Measurements from ENCODE around the gene NAA80. TPM values are rescaled to one million over a fixed set of nuclear protein-coding genes. Genes with fewer than 3 reads are reported as not detected.
"Not testable (repeated sequence)": the region's sequence is repeated elsewhere in the genome, so short reads cannot be mapped to it uniquely, and the experiment has no call there.

Gene NAA80
- polyA plus RNA-seq, 1 of the 3 experiments (the other 2 are of a cell fraction) = 10.5 TPM

GRCh38 chr3:50314816-50315215, 15.6 kb upstream of the NAA80 start:
- no peak overlapping the region for H3K4me3 ChIP-seq (ENCODE audit: low read depth in 2 of 2, low read length in 1 of 2)
- H3K9me2 ChIP-seq = no peaks in the 10 kb centered on the region
- peaks cover 27% of the 10 kb centered on the region for H3K79me2 ChIP-seq (ENCODE audit: insufficient read depth)
- DNase-seq = no peak
- H2AFZ ChIP-seq (ENCODE audit: low read depth) = no peak overlapping the region
- H3K9ac ChIP-seq = no peak overlapping the region
- H4K20me1 ChIP-seq (ENCODE audit: insufficient read depth) = no peaks in the 10 kb centered on the region
- H3K36me3 ChIP-seq (replicated peaks in 1 of 2; ENCODE audit: control insufficient read depth in 1 of 2, insufficient read depth in 2 of 2, low read length in 1 of 2) = peaks cover 15 to 27% of the 10 kb centered on the region in 2 experiments
- no peak overlapping the region for H3K27ac ChIP-seq (ENCODE audit: low read depth in 2 of 2, low read length in 1 of 2)
- peaks cover 0 to 21% of the 10 kb centered on the region in 2 experiments; a peak in 1 of 4 replicates for H3K4me1 ChIP-seq (ENCODE audit: control insufficient read depth in 1 of 2, insufficient read depth in 2 of 2, low read depth in 1 of 2, low read length in 1 of 2)
- 100% methylated on average over 3 of the region's 4 CpGs for WGBS (ENCODE audit: low lambda C conversion rate)
- peaks cover 11% of the 10 kb centered on the region for H3F3A ChIP-seq (replicated peaks; ENCODE audit: insufficient read depth)
- ChIA-PET CTCF (interaction anchor here (0.8 to 1.0 kb wide), 2 partner anchors 9 to 123 kb away, joined by 3 read pairs; no protein-coding TSS in a partner anchor), POLR2A (interaction anchor here (1.0 to 1.5 kb wide), 3 partner anchors 13 to 254 kb away, joined by 4 read pairs; partner anchors contain the start of genes HEMK1, HYAL3, NAA80 and TUSC2)
- TF ChIP-seq FOSL2 (IDR thresholded peaks at IDR 0.05; ENCODE audit: borderline replicate concordance, low read depth) (no peak), SIN3A (IDR thresholded peaks at IDR 0.05; ENCODE audit: borderline replicate concordance, low read depth, low read length) (no peak), GABPA (IDR thresholded peaks at IDR 0.05; ENCODE audit: low read depth) (no peak), TCF12 (IDR thresholded peaks at IDR 0.05) (no peak), JUND (IDR thresholded peaks at IDR 0.05) (no peak), GATA2 (CRISPR knock-in tag; IDR thresholded peaks at IDR 0.05) (no peak), NFIC (IDR thresholded peaks at IDR 0.05; ENCODE audit: borderline replicate concordance) (no peak), CTCF (IDR thresholded peaks at IDR 0.05) (no peak), EZH2phosphoT487 (IDR thresholded peaks at IDR 0.05; ENCODE audit: borderline replicate concordance, low read depth) (no peak)
- no peak overlapping the region for H3K4me2 ChIP-seq
- H3K27me3 ChIP-seq (ENCODE audit: insufficient read depth) = no peaks in the 10 kb centered on the region
- no peaks in the 10 kb centered on the region for H3K9me3 ChIP-seq

GRCh38 chr3:50314342-50314741, 15.1 kb upstream of the NAA80 start:
- ChIA-PET CTCF (interaction anchor here (1.0 to 1.3 kb wide), 2 partner anchors 10 to 122 kb away, joined by 3 to 5 read pairs; no protein-coding TSS in a partner anchor), POLR2A (interaction anchor here (1.1 to 1.5 kb wide), 2 partner anchors 15 to 255 kb away, joined by 4 read pairs; partner anchors contain the start of genes HEMK1, HYAL3 and NAA80)
- 100% methylated on average over 1 of the region's 3 CpGs for WGBS (ENCODE audit: low lambda C conversion rate)
- Histone ChIP-seq H3K36me3 (replicated peaks in 1 of 2; ENCODE audit: control insufficient read depth in 1 of 2, insufficient read depth in 2 of 2, low read length in 1 of 2) (peaks cover 15 to 23% of the 10 kb centered on the region in 2 experiments), H3K4me1 (ENCODE audit: control insufficient read depth in 1 of 2, insufficient read depth in 2 of 2, low read depth in 1 of 2, low read length in 1 of 2) (peaks cover 0 to 16% of the 10 kb centered on the region in 2 experiments; a peak in 1 of 4 replicates), H3K27me3 (ENCODE audit: insufficient read depth) (no peaks in the 10 kb centered on the region), H4K20me1 (ENCODE audit: insufficient read depth) (no peaks in the 10 kb centered on the region), H3K4me2 (no peak overlapping the region), H2AFZ (ENCODE audit: low read depth) (no peak overlapping the region), H3K79me2 (ENCODE audit: insufficient read depth) (peaks cover 22% of the 10 kb centered on the region), H3K4me3 (ENCODE audit: low read depth in 2 of 2, low read length in 1 of 2) (no peak overlapping the region), H3F3A (replicated peaks; ENCODE audit: insufficient read depth) (peaks cover 14% of the 10 kb centered on the region), H3K9ac (no peak overlapping the region), H3K27ac (ENCODE audit: low read depth in 2 of 2, low read length in 1 of 2) (no peak overlapping the region), H3K9me2 (no peaks in the 10 kb centered on the region), H3K9me3 (peaks cover 1% of the 10 kb centered on the region; the same call in 1 of the 2 replicates)
- TF ChIP-seq GATA2 (CRISPR knock-in tag; IDR thresholded peaks at IDR 0.05) (no peak), NRF1 (IDR thresholded peaks at IDR 0.05; ENCODE audit: low read depth, low read length) (no peak), RXRA (IDR thresholded peaks at IDR 0.05; ENCODE audit: borderline replicate concordance, low read depth) (no peak)
- DNase-seq = no peak

- H3K9me3 ChIP-seq; H3K4me3 ChIP-seq (ENCODE audit: low read depth in 2 of 2, low read length in 1 of 2); H2AFZ ChIP-seq (ENCODE audit: low read depth); H4K20me1 ChIP-seq (ENCODE audit: insufficient read depth); H3K27ac ChIP-seq (ENCODE audit: low read depth in 2 of 2, low read length in 1 of 2); H3K79me2 ChIP-seq (ENCODE audit: insufficient read depth); CTCF ChIA-PET; H3K27me3 ChIP-seq (ENCODE audit: insufficient read depth); H3K9me2 ChIP-seq; POLR2A ChIA-PET; H3K9ac ChIP-seq; H3K4me1 ChIP-seq (ENCODE audit: control insufficient read depth in 1 of 2, insufficient read depth in 2 of 2, low read depth in 1 of 2, low read length in 1 of 2); DNase-seq; H3K4me2 ChIP-seq: not testable (repeated sequence)
- H3F3A ChIP-seq (replicated peaks; ENCODE audit: insufficient read depth) = peaks cover 17% of the 10 kb centered on the region
- 100% methylated on average over 2 of the region's 32 CpGs for WGBS (ENCODE audit: low lambda C conversion rate)
- peaks cover under 1 to 16% of the 10 kb centered on the region in 2 experiments for H3K36me3 ChIP-seq (replicated peaks in 1 of 2; ENCODE audit: control insufficient read depth in 1 of 2, insufficient read depth in 2 of 2, low read length in 1 of 2)
Observed at GRCh38 chr3:50312041-50312440, 12.8 kb upstream of the NAA80 start.

All from SK-N-SH (cell line).